Lower lobe of right lung (tissue), 2 donors: Measurements from ENCODE around the gene GRID1. TPM values are rescaled to one million over a fixed set of nuclear protein-coding genes. Genes with fewer than 3 reads are reported as not detected.

ENCODE experiments used
- ATAC-seq, 2 donors: fragments of 200-7000 bp; cut with Tn5 transposase; one replicate each; pipeline ENCODE4 v1.9.1; 2020 to 2022; ENCODE audit warnings: mild to moderate bottlenecking in 2 of 2, moderate library complexity in 2 of 2
- DNase-seq: peaks from one replicate; pipeline ENCODE4 v3.0.0-alpha.2; 2020
- H3K27ac ChIP-seq: fragments of 200-600 bp; one replicate; pipeline ENCODE4 v1.8.0; 2022
- H3K27me3 ChIP-seq: fragments of 200-600 bp; one replicate; pipeline ENCODE4 v1.8.0; 2022; ENCODE audit warnings: low read depth
- H3K36me3 ChIP-seq: fragments of 200-600 bp; one replicate; pipeline ENCODE4 v1.8.0; 2022; ENCODE audit warnings: mild to moderate bottlenecking
- H3K4me1 ChIP-seq: fragments of 200-600 bp; one replicate; pipeline ENCODE4 v1.8.0; 2022
- H3K4me3 ChIP-seq: fragments of 200-600 bp; one replicate; pipeline ENCODE4 v1.8.0; 2022; ENCODE audit warnings: mild to moderate bottlenecking
- H3K9me3 ChIP-seq: fragments of 200-600 bp; one replicate; pipeline ENCODE4 v1.8.0; 2022
- intact Hi-C: fragments of 100-400 bp; cut with DNase I; formaldehyde crosslinking; loops from one replicate; pipeline ENCODE4 v1.11.0; 2022
- total RNA-seq: library from RNA; stranded (reverse); fragmentation: NEBNext Ultra II Directional; extraction: Animal tissue kit (Norgen Biotek cat#: 25700); gene quantifications from one replicate; pipeline ENCODE4 v1.2.1, GENCODE V29; 2021
- TF ChIP-seq, protein P1 (sequence below): fragments of 200-600 bp; IDR thresholded peaks from one replicate; pipeline ENCODE4 v1.8.0; 2022; ENCODE audit warnings: antibody characterized with exemption, mild to moderate bottlenecking
- donor health status: DM: no; HTN: yes; CAD: no; lungs with severe emphysema.

The GRID1 gene
- total RNA-seq, 1 donor from 2014 or later, result 2.5 TPM

DNA sequence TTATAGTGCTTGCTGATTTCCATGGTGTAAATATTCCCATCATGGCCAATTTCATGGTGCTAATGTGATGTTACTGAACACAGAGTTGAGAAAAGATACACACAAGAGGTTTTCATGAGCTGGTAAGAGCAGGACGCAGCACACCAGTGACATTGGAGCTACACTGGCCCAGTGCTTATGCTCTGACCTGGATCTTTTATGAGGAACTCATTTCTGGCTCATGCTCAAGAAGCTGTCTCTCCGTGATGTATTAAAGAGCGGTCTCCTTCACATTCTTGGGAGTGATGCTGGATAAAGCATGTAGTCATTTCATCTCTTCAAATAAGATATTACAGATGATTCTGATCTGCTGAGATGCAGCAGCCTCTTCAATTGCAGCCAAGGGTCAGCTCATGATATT is 785.2 kb downstream of the GRID1 start:
- TF ChIP-seq, protein P1, sequence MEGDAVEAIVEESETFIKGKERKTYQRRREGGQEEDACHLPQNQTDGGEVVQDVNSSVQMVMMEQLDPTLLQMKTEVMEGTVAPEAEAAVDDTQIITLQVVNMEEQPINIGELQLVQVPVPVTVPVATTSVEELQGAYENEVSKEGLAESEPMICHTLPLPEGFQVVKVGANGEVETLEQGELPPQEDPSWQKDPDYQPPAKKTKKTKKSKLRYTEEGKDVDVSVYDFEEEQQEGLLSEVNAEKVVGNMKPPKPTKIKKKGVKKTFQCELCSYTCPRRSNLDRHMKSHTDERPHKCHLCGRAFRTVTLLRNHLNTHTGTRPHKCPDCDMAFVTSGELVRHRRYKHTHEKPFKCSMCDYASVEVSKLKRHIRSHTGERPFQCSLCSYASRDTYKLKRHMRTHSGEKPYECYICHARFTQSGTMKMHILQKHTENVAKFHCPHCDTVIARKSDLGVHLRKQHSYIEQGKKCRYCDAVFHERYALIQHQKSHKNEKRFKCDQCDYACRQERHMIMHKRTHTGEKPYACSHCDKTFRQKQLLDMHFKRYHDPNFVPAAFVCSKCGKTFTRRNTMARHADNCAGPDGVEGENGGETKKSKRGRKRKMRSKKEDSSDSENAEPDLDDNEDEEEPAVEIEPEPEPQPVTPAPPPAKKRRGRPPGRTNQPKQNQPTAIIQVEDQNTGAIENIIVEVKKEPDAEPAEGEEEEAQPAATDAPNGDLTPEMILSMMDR, result no peak
- Histone ChIP-seq H3K36me3 (no peaks in the 10 kb centered on the region), H3K27me3 (no peaks in the 10 kb centered on the region), H3K9me3 (no peaks in the 10 kb centered on the region), H3K4me1 (no peaks in the 10 kb centered on the region), H3K4me3 (no peak overlapping the region), H3K27ac (no peak overlapping the region)
- intact Hi-C loops, result no loop called here
- DNase-seq (no peak), ATAC-seq (no peak)

DNA sequence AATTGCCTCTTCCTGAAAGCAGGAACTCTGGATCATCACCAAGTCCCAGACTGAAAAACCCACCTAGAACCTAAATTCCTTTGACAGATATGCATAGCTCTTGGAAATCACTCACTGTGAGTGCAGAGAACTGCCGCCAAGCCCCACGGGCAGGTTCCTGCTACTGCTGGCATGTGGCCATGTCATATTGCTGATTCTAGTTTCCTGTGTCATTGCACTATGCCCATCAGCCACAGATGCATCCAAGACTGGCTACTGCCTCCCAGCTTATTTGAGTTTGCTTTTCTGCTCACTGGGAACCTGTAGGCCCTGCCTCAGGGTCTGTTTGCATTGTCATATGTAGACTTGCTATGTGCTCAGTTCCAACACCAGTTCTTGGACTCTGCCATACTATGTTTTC is 786.0 kb downstream of the GRID1 start:
- no peak for DNase-seq
- ATAC-seq, result no peak
- intact Hi-C loops, result no loop called here
- H3K4me1 ChIP-seq, result no peaks in the 10 kb centered on the region
- no peaks in the 10 kb centered on the region for H3K9me3 ChIP-seq
- TF ChIP-seq, protein P1, result no peak
- no peak overlapping the region for H3K27ac ChIP-seq
- no peak overlapping the region for H3K4me3 ChIP-seq
- H3K27me3 ChIP-seq, result no peaks in the 10 kb centered on the region
- H3K36me3 ChIP-seq, result no peaks in the 10 kb centered on the region

DNA sequence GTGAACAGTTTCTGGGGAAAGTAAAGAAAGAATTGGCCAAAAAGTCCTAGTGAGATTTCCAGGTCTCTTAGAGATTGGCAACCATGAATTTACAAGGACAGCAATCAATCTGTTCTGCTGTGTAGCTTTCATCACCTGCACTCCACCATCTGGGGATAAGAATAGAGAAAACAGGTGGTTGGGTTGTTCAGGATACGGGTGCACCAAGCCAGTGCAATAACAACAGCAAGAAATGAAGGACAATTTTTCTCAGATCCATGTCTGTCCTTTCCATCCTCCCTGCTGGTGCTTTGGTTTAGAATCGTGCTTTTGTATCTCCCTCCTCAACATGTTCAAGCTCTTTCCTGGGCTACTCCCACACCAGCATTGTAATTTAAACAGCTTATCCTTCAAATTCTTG is 787.7 kb downstream of the GRID1 start:
- intact Hi-C loops, result no loop called here

DNA sequence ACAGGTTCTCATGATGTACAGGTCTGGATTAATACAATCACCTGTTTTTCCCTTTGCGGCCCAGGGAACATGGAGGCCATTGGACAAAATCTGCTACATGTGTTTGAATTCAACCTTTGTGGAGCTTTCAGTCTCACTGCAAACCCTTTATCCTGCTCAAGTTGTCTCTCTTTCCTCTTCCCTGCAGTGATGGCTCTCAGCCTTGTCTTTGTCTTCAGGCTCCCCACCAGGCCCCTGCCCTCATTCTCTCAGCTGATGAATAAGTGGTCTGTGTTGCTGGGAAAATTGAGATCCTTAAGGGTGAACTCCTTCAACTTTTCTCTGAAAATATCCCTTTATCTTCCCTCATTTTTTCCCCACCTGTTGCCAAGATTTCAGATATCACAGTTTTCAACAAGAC is 791.2 kb downstream of the GRID1 start:
- TF ChIP-seq, protein P1, result no peak
- Histone ChIP-seq H3K27ac (no peak overlapping the region), H3K36me3 (no peaks in the 10 kb centered on the region), H3K4me3 (no peak overlapping the region), H3K4me1 (no peaks in the 10 kb centered on the region), H3K9me3 (no peaks in the 10 kb centered on the region), H3K27me3 (no peaks in the 10 kb centered on the region)
- ATAC-seq, result no peak
- DNase-seq, result no peak
- intact Hi-C loops, result no loop called here

More for the DNA sequence above, 787.7 kb downstream of the GRID1 start:
- Histone ChIP-seq H3K27ac (no peak overlapping the region), H3K36me3 (no peaks in the 10 kb centered on the region), H3K27me3 (no peaks in the 10 kb centered on the region), H3K4me3 (no peak overlapping the region), H3K4me1 (no peaks in the 10 kb centered on the region), H3K9me3 (no peaks in the 10 kb centered on the region)
- TF ChIP-seq, protein P1, result no peak
- DNase-seq (no peak), ATAC-seq (no peak)

DNA sequence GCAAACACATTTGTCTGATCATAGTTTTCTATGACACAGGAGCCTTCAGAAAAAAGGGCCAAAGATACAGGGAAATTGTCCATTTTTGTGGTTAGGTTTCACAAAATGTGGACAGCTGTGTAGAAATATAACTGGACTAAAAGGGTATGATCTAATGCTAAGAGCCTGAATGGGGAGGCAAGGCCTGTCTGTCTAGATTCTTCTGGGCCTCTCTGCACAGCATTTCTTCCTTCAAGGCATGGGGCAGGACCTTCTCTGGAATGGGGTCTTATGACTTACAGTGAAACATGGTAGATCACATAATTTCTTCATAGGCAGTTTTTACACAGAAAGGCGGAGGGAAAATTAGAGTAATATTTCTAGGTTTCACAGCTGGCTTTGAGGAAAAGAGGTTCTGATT is 795.7 kb downstream of the GRID1 start:
- no peaks in the 10 kb centered on the region for H3K9me3 ChIP-seq
- H3K4me1 ChIP-seq, result no peaks in the 10 kb centered on the region
- no peak for ATAC-seq

More for the DNA sequence above, 795.7 kb downstream of the GRID1 start:
- intact Hi-C loops, result no loop called here
- Histone ChIP-seq H3K27ac (no peak overlapping the region), H3K4me3 (no peak overlapping the region), H3K36me3 (no peaks in the 10 kb centered on the region), H3K27me3 (no peaks in the 10 kb centered on the region)
- TF ChIP-seq, protein P1, result no peak
- DNase-seq, result no peak
